ENCODE results near the gene DCTPP1. TPM values are rescaled to one million over a fixed set of nuclear protein-coding genes. Genes with fewer than 3 reads are reported as not detected.

Gene DCTPP1
- total and polyA plus RNA-seq, 9 of the 15 experiments (the other 6 are each of a cell fraction or from before 2014, with no cell fraction given), result 45.0 to 132 (median 80.6) TPM

DNA sequence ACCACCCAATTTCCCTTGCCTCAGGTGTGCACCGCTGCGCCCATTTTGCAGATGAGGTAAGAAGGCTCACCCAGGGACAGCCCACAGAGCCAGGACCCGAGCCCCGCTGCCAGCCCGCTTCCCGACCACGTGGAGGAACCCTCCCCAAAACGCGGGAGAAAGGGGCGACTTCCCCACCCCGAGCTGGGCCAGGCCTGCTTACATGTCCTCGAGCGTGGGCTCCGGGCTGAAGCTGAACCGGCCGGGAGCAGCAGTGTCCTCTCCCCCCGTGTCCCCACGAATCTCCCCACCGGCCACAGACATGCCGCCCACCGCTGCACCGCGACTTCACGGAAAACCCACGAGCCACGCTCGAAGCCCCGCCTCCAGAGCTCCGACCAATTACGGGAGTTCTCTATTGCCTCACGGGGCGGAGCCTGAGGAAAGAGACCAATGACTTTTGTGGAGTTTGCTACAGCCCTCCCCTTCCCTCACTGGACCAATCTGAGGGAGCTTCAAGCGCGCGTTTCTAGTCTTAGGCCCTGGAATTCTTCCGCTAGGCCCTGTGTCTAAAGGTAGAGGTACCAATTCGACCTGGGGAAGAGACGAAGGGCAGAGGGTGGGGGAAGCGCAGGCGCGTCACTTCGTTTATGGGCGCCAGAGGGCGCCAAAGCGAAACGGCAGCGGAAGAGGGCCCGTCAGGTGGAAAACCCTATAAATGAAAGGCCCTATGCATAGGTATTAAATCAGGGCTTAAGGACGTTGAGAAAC, at the start of gene DCTPP1 (continued):
- TF ChIP-seq, protein P1, sequence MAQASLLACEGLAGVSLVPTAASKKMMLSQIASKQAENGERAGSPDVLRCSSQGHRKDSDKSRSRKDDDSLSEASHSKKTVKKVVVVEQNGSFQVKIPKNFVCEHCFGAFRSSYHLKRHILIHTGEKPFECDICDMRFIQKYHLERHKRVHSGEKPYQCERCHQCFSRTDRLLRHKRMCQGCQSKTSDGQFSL (CRISPR knock-in tag; IDR thresholded peaks at IDR 0.05), result peak; percentile 82; the same call in 1 of the 2 replicates
- TF ChIP-seq, protein P1 (tag; IDR thresholded peaks at IDR 0.05), result no peak; a peak in 1 of 4 replicates
- TF ChIP-seq, protein P2, sequence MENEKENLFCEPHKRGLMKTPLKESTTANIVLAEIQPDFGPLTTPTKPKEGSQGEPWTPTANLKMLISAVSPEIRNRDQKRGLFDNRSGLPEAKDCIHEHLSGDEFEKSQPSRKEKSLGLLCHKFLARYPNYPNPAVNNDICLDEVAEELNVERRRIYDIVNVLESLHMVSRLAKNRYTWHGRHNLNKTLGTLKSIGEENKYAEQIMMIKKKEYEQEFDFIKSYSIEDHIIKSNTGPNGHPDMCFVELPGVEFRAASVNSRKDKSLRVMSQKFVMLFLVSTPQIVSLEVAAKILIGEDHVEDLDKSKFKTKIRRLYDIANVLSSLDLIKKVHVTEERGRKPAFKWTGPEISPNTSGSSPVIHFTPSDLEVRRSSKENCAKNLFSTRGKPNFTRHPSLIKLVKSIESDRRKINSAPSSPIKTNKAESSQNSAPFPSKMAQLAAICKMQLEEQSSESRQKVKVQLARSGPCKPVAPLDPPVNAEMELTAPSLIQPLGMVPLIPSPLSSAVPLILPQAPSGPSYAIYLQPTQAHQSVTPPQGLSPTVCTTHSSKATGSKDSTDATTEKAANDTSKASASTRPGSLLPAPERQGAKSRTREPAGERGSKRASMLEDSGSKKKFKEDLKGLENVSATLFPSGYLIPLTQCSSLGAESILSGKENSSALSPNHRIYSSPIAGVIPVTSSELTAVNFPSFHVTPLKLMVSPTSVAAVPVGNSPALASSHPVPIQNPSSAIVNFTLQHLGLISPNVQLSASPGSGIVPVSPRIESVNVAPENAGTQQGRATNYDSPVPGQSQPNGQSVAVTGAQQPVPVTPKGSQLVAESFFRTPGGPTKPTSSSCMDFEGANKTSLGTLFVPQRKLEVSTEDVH (IDR thresholded peaks at IDR 0.05; ENCODE audit: low read depth, partially characterized antibody), result peak; percentile 81
- peak; percentile 82 for TF ChIP-seq LCOR (CRISPR knock-in tag; IDR thresholded peaks at IDR 0.05)
- no peak for TF ChIP-seq XRCC4 (IDR thresholded peaks at IDR 0.05; ENCODE audit: extremely low read depth, insufficient read depth, insufficient read length)
- peak; percentile 68; the same call in 1 of the 2 replicates for TF ChIP-seq PTBP1 (IDR thresholded peaks at IDR 0.05; ENCODE audit: low read depth, low read length)
- TF ChIP-seq MIER1 (IDR thresholded peaks at IDR 0.05; ENCODE audit: low read depth), result no peak
- peak; percentile 49 for TF ChIP-seq PHF20 (IDR thresholded peaks at IDR 0.05; ENCODE audit: partially characterized antibody)
- TF ChIP-seq GTF2F1 (IDR thresholded peaks at IDR 0.05; ENCODE audit: low read depth, low read length), result peak; percentile 19; the same call in 1 of the 2 replicates
- peak; percentile 95 for TF ChIP-seq SAFB (IDR thresholded peaks at IDR 0.05; ENCODE audit: borderline replicate concordance, low read depth, low read length)
- 0 out of 2 replicates have a peak, but pooled peaks have one; percentile 25 for TF ChIP-seq ZNF583 (CRISPR knock-in tag; IDR thresholded peaks at IDR 0.05)
- TF ChIP-seq YY1 (IDR thresholded peaks at IDR 0.05; ENCODE audit: borderline replicate concordance in 1 of 3, control insufficient read depth in 1 of 3, extremely low read depth in 1 of 3, insufficient read depth in 3 of 3, insufficient read length in 1 of 3, insufficient replicate concordance in 2 of 3, low read depth in 1 of 3, low read length in 2 of 3), result peak in 1 of 3 experiments; percentile 7
- TF ChIP-seq, protein P3, sequence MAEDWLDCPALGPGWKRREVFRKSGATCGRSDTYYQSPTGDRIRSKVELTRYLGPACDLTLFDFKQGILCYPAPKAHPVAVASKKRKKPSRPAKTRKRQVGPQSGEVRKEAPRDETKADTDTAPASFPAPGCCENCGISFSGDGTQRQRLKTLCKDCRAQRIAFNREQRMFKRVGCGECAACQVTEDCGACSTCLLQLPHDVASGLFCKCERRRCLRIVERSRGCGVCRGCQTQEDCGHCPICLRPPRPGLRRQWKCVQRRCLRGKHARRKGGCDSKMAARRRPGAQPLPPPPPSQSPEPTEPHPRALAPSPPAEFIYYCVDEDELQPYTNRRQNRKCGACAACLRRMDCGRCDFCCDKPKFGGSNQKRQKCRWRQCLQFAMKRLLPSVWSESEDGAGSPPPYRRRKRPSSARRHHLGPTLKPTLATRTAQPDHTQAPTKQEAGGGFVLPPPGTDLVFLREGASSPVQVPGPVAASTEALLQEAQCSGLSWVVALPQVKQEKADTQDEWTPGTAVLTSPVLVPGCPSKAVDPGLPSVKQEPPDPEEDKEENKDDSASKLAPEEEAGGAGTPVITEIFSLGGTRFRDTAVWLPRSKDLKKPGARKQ (CRISPR knock-in tag; IDR thresholded peaks at IDR 0.05), result no peak
- no peak for TF ChIP-seq WHSC1 (IDR thresholded peaks at IDR 0.05; ENCODE audit: low read length)
- TF ChIP-seq ZKSCAN8 (CRISPR knock-in tag; IDR thresholded peaks at IDR 0.05), result no peak
- TF ChIP-seq ZNF79 (CRISPR knock-in tag; IDR thresholded peaks at IDR 0.05; ENCODE audit: low read depth), result no peak
- 0 out of 2 replicates have a peak, but pooled peaks have one; percentile 38 for TF ChIP-seq KLF1 (tag; IDR thresholded peaks at IDR 0.05)
- TF ChIP-seq ADNP (tag; IDR thresholded peaks at IDR 0.05), result no peak

Measured in K562 (cell line).